ENCODE results near the gene AMFR. TPM values are rescaled to one million over a fixed set of nuclear protein-coding genes. Genes with fewer than 3 reads are reported as not detected.
A peak's percentile ranks its signal among the peaks of the same experiment; 100 is the strongest.

AMFR gene
- total and polyA plus RNA-seq, 7 experiments from 2014 or later = 35.7 to 83.3 (median 55.1) TPM

DNA sequence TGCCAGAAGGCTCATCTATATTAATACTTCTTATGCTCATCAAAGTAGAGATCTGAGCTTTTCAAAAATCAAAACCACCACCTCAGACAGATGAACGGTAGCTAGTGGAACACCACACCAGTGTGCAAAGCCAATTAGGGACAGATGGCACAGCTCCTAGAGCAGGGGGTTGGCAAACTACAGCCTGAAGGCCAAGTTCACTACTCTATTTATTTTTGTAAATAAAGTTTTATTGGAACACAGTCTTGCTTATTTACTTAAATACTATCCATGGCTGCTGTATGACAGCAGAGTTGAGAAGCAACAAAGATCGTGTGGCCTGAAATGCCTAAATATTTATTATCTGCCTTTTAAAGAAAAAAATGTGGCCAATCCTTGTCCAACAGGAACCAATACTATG lies 56.8 kb downstream of the AMFR start:
- peaks cover 5 to 56% (median 17%) of the 10 kb centered on the region in 3 experiments for H3K36me3 ChIP-seq (ENCODE audit: control insufficient read depth in 2 of 3, insufficient read depth in 3 of 3, low read length in 3 of 3)
- no peak for ATAC-seq
- peaks cover 9 to 28% (median 21%) of the 10 kb centered on the region in 7 donors for H3K4me1 Mint-ChIP-seq
- no peak overlapping the region for H3K27ac ChIP-seq (ENCODE audit: low read depth, low read length)
- H3K27ac Mint-ChIP-seq = peak overlapping the region in 1 of 9 donors; percentile 25
- H3K27me3 Mint-ChIP-seq = no peaks in the 10 kb centered on the region
- intact Hi-C loops (cut with micrococcal nuclease) = loop anchor here in 1 of 2 donors (1.0 kb wide), 1 partner anchor 10 kb away; no protein-coding TSS in a partner anchor
- no peaks in the 10 kb centered on the region for H3K9me3 Mint-ChIP-seq
- H3K27me3 ChIP-seq (ENCODE audit: control insufficient read depth in 2 of 2, insufficient read depth in 2 of 2, low read length in 2 of 2) = no peaks in the 10 kb centered on the region
- no peaks in the 10 kb centered on the region for H3K9me3 ChIP-seq (ENCODE audit: control insufficient read depth in 2 of 3, low read length in 3 of 3)
- H3K4me3 ChIP-seq (ENCODE audit: low read length) = no peak overlapping the region
- H3K4me3 Mint-ChIP-seq = no peak overlapping the region
- POLR2A ChIA-PET = no interaction called here
- H3K4me1 ChIP-seq (ENCODE audit: control insufficient read depth in 2 of 2, insufficient read depth in 2 of 2, low read length in 2 of 2) = no peaks in the 10 kb centered on the region
- peaks cover 5 to 33% (median 9%) of the 10 kb centered on the region in 5 donors for H3K36me3 Mint-ChIP-seq
- no peak for DNase-seq
- CTCF ChIA-PET = interaction anchor here (1.2 kb wide), 1 partner anchor 12 kb away, joined by 5 read pairs; no protein-coding TSS in a partner anchor

DNA sequence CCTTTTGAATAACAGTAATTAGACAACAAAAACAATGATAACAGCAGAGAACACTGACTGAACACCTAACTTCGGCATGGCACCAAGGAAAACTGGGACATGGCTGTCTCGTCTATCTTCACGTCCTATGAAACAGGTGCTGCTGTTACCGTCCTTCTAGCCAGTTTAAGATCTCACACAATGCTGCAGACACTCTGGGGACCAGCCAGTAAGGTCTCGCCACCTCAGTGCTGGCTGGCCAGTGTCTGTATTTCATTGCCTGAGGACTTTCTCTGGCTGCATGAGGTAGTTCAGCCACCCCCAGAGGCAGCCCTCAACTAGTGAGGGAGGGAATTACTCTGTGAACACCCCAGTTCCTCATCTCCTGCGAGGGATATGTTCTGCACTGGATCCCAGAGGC lies 57.6 kb downstream of the AMFR start:
- Mint-ChIP-seq H3K36me3 (peaks cover 5 to 32% (median 8%) of the 10 kb centered on the region in 5 donors), H3K4me3 (no peak overlapping the region), H3K9me3 (no peaks in the 10 kb centered on the region), H3K27ac (peak overlapping the region in 2 of 9 donors; percentile 10 to 25), H3K4me1 (peaks cover 9 to 20% (median 16%) of the 10 kb centered on the region in 7 donors), H3K27me3 (no peaks in the 10 kb centered on the region)
- POLR2A ChIA-PET = no interaction called here
- no peak overlapping the region for H3K4me3 ChIP-seq (ENCODE audit: low read length)
- CTCF ChIA-PET = no interaction called here
- no peaks in the 10 kb centered on the region for H3K4me1 ChIP-seq (ENCODE audit: control insufficient read depth in 2 of 2, insufficient read depth in 2 of 2, low read length in 2 of 2)
- ATAC-seq (no peak), DNase-seq (no peak)
- no peak overlapping the region for H3K27ac ChIP-seq (ENCODE audit: low read depth, low read length)
- intact Hi-C loops (cut with micrococcal nuclease) = loop anchor here in 1 of 2 donors (1.0 kb wide), 1 partner anchor 9 kb away; no protein-coding TSS in a partner anchor
- no peaks in the 10 kb centered on the region for H3K9me3 ChIP-seq (ENCODE audit: control insufficient read depth in 2 of 3, low read length in 3 of 3)
- no peaks in the 10 kb centered on the region for H3K27me3 ChIP-seq (ENCODE audit: control insufficient read depth in 2 of 2, insufficient read depth in 2 of 2, low read length in 2 of 2)
- H3K36me3 ChIP-seq (ENCODE audit: control insufficient read depth in 2 of 3, insufficient read depth in 3 of 3, low read length in 3 of 3) = peaks cover 5 to 59% (median 17%) of the 10 kb centered on the region in 3 experiments

DNA sequence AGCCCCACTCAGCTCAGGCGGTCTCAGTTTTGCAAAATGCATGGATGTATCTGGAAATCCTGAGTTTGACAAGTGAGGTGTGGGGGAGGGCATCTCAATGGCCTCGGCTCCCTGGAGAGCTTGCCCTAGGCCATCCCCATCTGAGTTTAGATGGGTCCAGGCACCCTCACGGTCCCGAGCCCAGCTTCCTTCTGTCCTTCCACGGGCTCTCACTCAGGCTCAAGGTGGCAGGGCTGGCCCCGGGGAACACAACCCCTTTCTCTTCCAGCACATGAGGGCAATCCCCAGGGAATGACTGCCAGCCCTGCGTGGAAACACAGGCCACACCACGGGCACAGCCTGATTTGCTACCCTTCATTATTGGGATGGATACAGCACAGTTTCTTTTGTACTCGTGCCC lies 58.4 kb downstream of the AMFR start:
- ATAC-seq (no peak), DNase-seq (no peak)
- intact Hi-C loops (cut with micrococcal nuclease) = no loop called here
- peaks cover 5 to 66% (median 17%) of the 10 kb centered on the region in 3 experiments for H3K36me3 ChIP-seq (ENCODE audit: control insufficient read depth in 2 of 3, insufficient read depth in 3 of 3, low read length in 3 of 3)
- Mint-ChIP-seq H3K27ac (peak overlapping the region in 2 of 9 donors; percentile 16 to 25), H3K9me3 (no peaks in the 10 kb centered on the region), H3K4me1 (peaks cover 4 to 12% (median 8%) of the 10 kb centered on the region in 7 donors), H3K4me3 (no peak overlapping the region), H3K36me3 (peaks cover 8 to 37% (median 11%) of the 10 kb centered on the region in 5 donors), H3K27me3 (no peaks in the 10 kb centered on the region)
- no peaks in the 10 kb centered on the region for H3K4me1 ChIP-seq (ENCODE audit: control insufficient read depth in 2 of 2, insufficient read depth in 2 of 2, low read length in 2 of 2)
- no peak overlapping the region for H3K27ac ChIP-seq (ENCODE audit: low read depth, low read length)
- ChIA-PET POLR2A (interaction anchor here (0.6 kb wide), 1 partner anchor 280 kb away, joined by 4 read pairs; no protein-coding TSS in a partner anchor), CTCF (no interaction called here)
- H3K27me3 ChIP-seq (ENCODE audit: control insufficient read depth in 2 of 2, insufficient read depth in 2 of 2, low read length in 2 of 2) = no peaks in the 10 kb centered on the region
- H3K4me3 ChIP-seq (ENCODE audit: low read length) = no peak overlapping the region
- no peaks in the 10 kb centered on the region for H3K9me3 ChIP-seq (ENCODE audit: control insufficient read depth in 2 of 3, low read length in 3 of 3)

DNA sequence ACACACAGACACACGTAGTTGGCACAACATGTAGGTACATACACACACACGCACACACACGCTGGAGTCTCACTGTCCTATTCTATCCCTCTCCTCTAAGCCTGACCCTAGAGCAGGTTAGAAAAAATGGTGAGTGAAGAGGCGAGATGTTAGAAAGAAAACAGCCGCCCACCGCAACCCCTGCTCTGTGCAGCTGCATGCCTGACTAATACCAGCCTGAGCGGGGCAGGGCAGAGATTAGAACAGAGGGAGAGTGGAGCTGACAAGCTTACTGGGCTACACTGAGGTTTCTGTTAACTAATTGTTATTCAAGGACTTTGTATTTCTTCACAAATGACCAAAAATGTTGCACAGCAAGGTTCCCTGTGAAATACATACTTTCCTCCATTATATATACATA lies 59.8 kb downstream of the AMFR start:
- Mint-ChIP-seq H3K27me3 (no peaks in the 10 kb centered on the region), H3K4me3 (no peak overlapping the region), H3K9me3 (no peaks in the 10 kb centered on the region), H3K27ac (peak overlapping the region in 2 of 9 donors; percentile 21 to 25), H3K4me1 (peaks cover 0 to 5% (median 0%) of the 10 kb centered on the region in 7 donors), H3K36me3 (peaks cover 8 to 41% (median 11%) of the 10 kb centered on the region in 5 donors)
- CTCF ChIA-PET = no interaction called here
- no peak for ATAC-seq
- no peaks in the 10 kb centered on the region for H3K27me3 ChIP-seq (ENCODE audit: control insufficient read depth in 2 of 2, insufficient read depth in 2 of 2, low read length in 2 of 2)
- no peak for DNase-seq
- H3K9me3 ChIP-seq (ENCODE audit: control insufficient read depth in 2 of 3, low read length in 3 of 3) = no peaks in the 10 kb centered on the region
- POLR2A ChIA-PET = interaction anchor here (1.3 kb wide), 1 partner anchor 10 kb away, joined by 4 read pairs; no protein-coding TSS in a partner anchor
- H3K4me1 ChIP-seq (ENCODE audit: control insufficient read depth in 2 of 2, insufficient read depth in 2 of 2, low read length in 2 of 2) = no peaks in the 10 kb centered on the region
- intact Hi-C loops (cut with micrococcal nuclease) = no loop called here
- H3K27ac ChIP-seq (ENCODE audit: low read depth, low read length) = no peak overlapping the region
- H3K36me3 ChIP-seq (ENCODE audit: control insufficient read depth in 2 of 3, insufficient read depth in 3 of 3, low read length in 3 of 3) = peaks cover 5 to 69% (median 17%) of the 10 kb centered on the region in 3 experiments
- H3K4me3 ChIP-seq (ENCODE audit: low read length) = no peak overlapping the region

DNA sequence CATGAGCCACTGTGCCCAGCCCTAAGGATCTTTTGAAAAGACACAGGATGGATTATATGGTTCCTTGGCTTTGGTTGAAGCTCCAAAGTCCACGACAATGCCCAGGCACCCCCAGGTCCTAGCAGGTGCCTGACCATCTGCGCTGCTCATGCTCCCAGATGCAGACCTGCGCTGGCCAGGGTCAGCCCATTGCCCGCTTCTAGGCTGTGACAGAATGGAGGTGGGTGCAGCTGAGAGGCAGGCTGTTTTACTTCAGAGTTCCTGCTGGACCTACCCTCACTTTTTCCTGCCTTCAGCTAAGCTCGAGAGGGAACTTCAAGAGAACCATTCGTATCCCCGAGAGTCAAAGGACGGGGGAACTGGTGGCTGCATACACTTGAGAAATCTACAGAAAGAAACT lies 60.5 kb downstream of the AMFR start:
- DNase-seq = no peak
- Mint-ChIP-seq H3K9me3 (no peaks in the 10 kb centered on the region), H3K27me3 (no peaks in the 10 kb centered on the region), H3K27ac (peak overlapping the region in 1 of 9 donors; percentile 21), H3K4me3 (no peak overlapping the region), H3K4me1 (peaks cover 0 to 4% (median 2%) of the 10 kb centered on the region in 7 donors), H3K36me3 (peaks cover 6 to 41% (median 9%) of the 10 kb centered on the region in 5 donors)
- ATAC-seq = no peak
- Histone ChIP-seq H3K27ac (ENCODE audit: low read depth, low read length) (no peak overlapping the region), H3K36me3 (ENCODE audit: control insufficient read depth in 2 of 3, insufficient read depth in 3 of 3, low read length in 3 of 3) (peaks cover 5 to 73% (median 17%) of the 10 kb centered on the region in 3 experiments), H3K4me1 (ENCODE audit: control insufficient read depth in 2 of 2, insufficient read depth in 2 of 2, low read length in 2 of 2) (no peaks in the 10 kb centered on the region), H3K27me3 (ENCODE audit: control insufficient read depth in 2 of 2, insufficient read depth in 2 of 2, low read length in 2 of 2) (no peaks in the 10 kb centered on the region), H3K9me3 (ENCODE audit: control insufficient read depth in 2 of 3, low read length in 3 of 3) (no peaks in the 10 kb centered on the region), H3K4me3 (ENCODE audit: low read length) (no peak overlapping the region)
- intact Hi-C loops (cut with micrococcal nuclease) = no loop called here
- ChIA-PET POLR2A (interaction anchor here (1.3 kb wide), 1 partner anchor 9 kb away, joined by 4 read pairs; no protein-coding TSS in a partner anchor), CTCF (no interaction called here)

- intact Hi-C loops (cut with micrococcal nuclease) = no loop called here
- no peaks in the 10 kb centered on the region for H3K27me3 Mint-ChIP-seq
- H3K27ac Mint-ChIP-seq = no peak overlapping the region
- H3K9me3 Mint-ChIP-seq = no peaks in the 10 kb centered on the region
- Histone ChIP-seq H3K27ac (ENCODE audit: low read depth, low read length) (no peak overlapping the region), H3K27me3 (ENCODE audit: control insufficient read depth in 2 of 2, insufficient read depth in 2 of 2, low read length in 2 of 2) (no peaks in the 10 kb centered on the region), H3K9me3 (ENCODE audit: control insufficient read depth in 2 of 3, low read length in 3 of 3) (no peaks in the 10 kb centered on the region), H3K4me1 (ENCODE audit: control insufficient read depth in 2 of 2, insufficient read depth in 2 of 2, low read length in 2 of 2) (no peaks in the 10 kb centered on the region), H3K4me3 (ENCODE audit: low read length) (no peak overlapping the region), H3K36me3 (ENCODE audit: control insufficient read depth in 2 of 3, insufficient read depth in 3 of 3, low read length in 3 of 3) (peaks cover 0 to 68% (median 13%) of the 10 kb centered on the region in 3 experiments)
- DNase-seq (no peak), ATAC-seq (no peak)
- H3K4me3 Mint-ChIP-seq = no peak overlapping the region
- ChIA-PET CTCF (no interaction called here), POLR2A (no interaction called here)
- H3K4me1 Mint-ChIP-seq = peaks cover 0 to 13% (median 7%) of the 10 kb centered on the region in 7 donors
- H3K36me3 Mint-ChIP-seq = peaks cover 6 to 36% (median 8%) of the 10 kb centered on the region in 5 donors
Observed at GRCh38 chr16:56363781-56364565, 61.4 kb downstream of the AMFR start.
